H1 (cell line): ENCODE measurements around the gene KBTBD13. TPM values are rescaled to one million over a fixed set of nuclear protein-coding genes. Genes with fewer than 3 reads are reported as not detected.

Experiments
- CTCF ChIA-PET: fragments of 300-600 bp; sonication (Branson Sonifier 250); formaldehyde crosslinking; loops from one replicate; lab custom pipeline; 2021; ENCODE audit not compliant: partially characterized antibody; lab: Charles Lee
- POLR2A ChIA-PET: fragments of 300-600 bp; sonication (Branson Sonifier 250); formaldehyde crosslinking; loops from one replicate; lab custom pipeline; 2021; ENCODE audit warnings: inconsistent platforms; ENCODE audit not compliant: partially characterized antibody; lab: Charles Lee
- DNase-seq, 2 experiments: peaks; one replicate each; pipeline versions ENCODE4 v3.0.0 to v3.0.0-alpha.2; 2010 to 2022; ENCODE audit warnings: low spot score in 2 of 2, low read depth in 1 of 2, mixed read lengths in 1 of 2
- FAIRE-seq: peaks from 2 replicates; lab custom pipeline; 2011; peaks lifted over from hg19 to GRCh38; lab: Jason Lieb, UNC
- H2AFZ ChIP-seq: 2 replicates; pipeline ENCODE4 v1.8.1; 2012; ENCODE audit warnings: low read length, inconsistent platforms
- H2AK5ac ChIP-seq: 2 replicates; pipeline ENCODE4 v1.6.1; 2013; ENCODE audit warnings: low read depth, low read length
- H2BK120ac ChIP-seq: replicated peaks from 2 replicates; pipeline ENCODE3; 2013; ENCODE audit warnings: low read depth, low read length, inconsistent platforms
- H2BK12ac ChIP-seq: 2 replicates; pipeline ENCODE4 v1.6.1; 2013; ENCODE audit warnings: low read depth, low read length
- H2BK15ac ChIP-seq: 2 replicates; pipeline ENCODE4 v1.6.1; 2013; ENCODE audit warnings: low read length
- H2BK20ac ChIP-seq: 2 replicates; pipeline ENCODE4 v1.6.1; 2013; ENCODE audit warnings: low read length
- H2BK5ac ChIP-seq: 2 replicates; pipeline ENCODE4 v1.6.1; 2013; ENCODE audit warnings: low read depth, low read length
- H3K14ac ChIP-seq: 2 replicates; pipeline ENCODE4 v1.6.1; 2013; ENCODE audit warnings: inconsistent platforms; ENCODE audit not compliant: insufficient read length
- H3K18ac ChIP-seq: 2 replicates; pipeline ENCODE4 v1.6.1; 2013; ENCODE audit warnings: low read length; ENCODE audit errors: extremely low read depth
- H3K23ac ChIP-seq: 2 replicates; pipeline ENCODE4 v1.6.1; 2013; ENCODE audit warnings: inconsistent platforms; ENCODE audit not compliant: insufficient read length
- H3K23me2 ChIP-seq: 2 replicates; pipeline ENCODE4 v1.6.1; 2013; ENCODE audit warnings: low read depth, low read length
- H3K27ac ChIP-seq: 2 replicates; pipeline ENCODE4 v1.6.1; 2011; ENCODE audit warnings: low read depth, low read length, inconsistent platforms
- H3K27me3 ChIP-seq, 4 experiments: replicated peaks in 1 of 4; 1 replicate in 1 of 4; 2 replicates in 3 of 4; pipeline versions ENCODE4 v1.6.1 to v1.8.1; 2011 to 2013; ENCODE audit warnings: low read length in 3 of 4, mild to moderate bottlenecking in 3 of 4, inconsistent platforms in 2 of 4, mixed read lengths in 2 of 4, moderate library complexity in 1 of 4; ENCODE audit not compliant: control insufficient read depth in 3 of 4, insufficient read depth in 3 of 4; ENCODE audit errors: extremely low read depth in 1 of 4
- H3K36me3 ChIP-seq, 4 experiments: 2 replicates each; pipeline versions ENCODE4 v1.6.1 to v1.8.1; 2011 to 2013; ENCODE audit warnings: mild to moderate bottlenecking in 4 of 4, low read length in 3 of 4, moderate library complexity in 2 of 4, control low read depth in 1 of 4, inconsistent platforms in 1 of 4; ENCODE audit not compliant: insufficient read depth in 4 of 4, control insufficient read depth in 2 of 4
- H3K4ac ChIP-seq: replicated peaks from 2 replicates; pipeline ENCODE3; 2013; ENCODE audit warnings: low read length, low read depth, mixed read lengths, inconsistent platforms; ENCODE audit not compliant: insufficient read length
- H3K4me1 ChIP-seq, 4 experiments: replicated peaks in 1 of 4; 1 replicate in 1 of 4; 2 replicates in 3 of 4; pipeline versions ENCODE4 v1.6.1 to v1.8.1; 2011 to 2013; ENCODE audit warnings: low read length in 3 of 4, inconsistent platforms in 2 of 4, mixed read lengths in 1 of 4; ENCODE audit not compliant: insufficient read depth in 4 of 4, control insufficient read depth in 3 of 4
- H3K4me2 ChIP-seq, 2 experiments: 2 replicates each; pipeline versions ENCODE4 v1.6.1 to v1.8.1; 2011 to 2013; ENCODE audit warnings: low read depth in 2 of 2, low read length in 2 of 2, control low read depth in 1 of 2, inconsistent platforms in 1 of 2, mild to moderate bottlenecking in 1 of 2; ENCODE audit not compliant: insufficient read depth in 1 of 2
- H3K4me3 ChIP-seq, 4 experiments: fragments of 200-600, 300-600 bp in 1 of 4; sonication (generic), shearing (Covaris generic), sonication (Bioruptor Twin) in 1 of 4; 2 replicates each; pipeline versions ENCODE4 v1.5.1 to v1.8.1; 2011 to 2016; ENCODE audit warnings: low read length in 4 of 4, low read depth in 3 of 4, control low read depth in 2 of 4, inconsistent platforms in 2 of 4, mild to moderate bottlenecking in 2 of 4, mixed read lengths in 1 of 4, moderate library complexity in 1 of 4; ENCODE audit not compliant: insufficient read depth in 2 of 4; ENCODE audit errors: extremely low read depth in 1 of 4
- H3K56ac ChIP-seq: replicated peaks from 2 replicates; pipeline ENCODE3; 2013; ENCODE audit warnings: low read depth, mild to moderate bottlenecking, mixed read lengths, low read length, inconsistent platforms; ENCODE audit not compliant: insufficient read length
- H3K79me1 ChIP-seq: 2 replicates; pipeline ENCODE4 v1.6.1; 2013; ENCODE audit warnings: low read depth, low read length, control low read depth
- H3K79me2 ChIP-seq, 2 experiments: 2 replicates each; pipeline versions ENCODE4 v1.6.1 to v1.8.1; 2012 to 2013; ENCODE audit warnings: low read length in 2 of 2, mild to moderate bottlenecking in 2 of 2, inconsistent platforms in 1 of 2; ENCODE audit not compliant: insufficient read depth in 2 of 2, control insufficient read depth in 1 of 2
- H3K9ac ChIP-seq, 4 experiments: replicated peaks in 1 of 4; 1 replicate in 1 of 4; 2 replicates in 3 of 4; pipeline versions ENCODE4 v1.6.1 to v1.8.1; 2011 to 2013; ENCODE audit warnings: low read depth in 3 of 4, low read length in 3 of 4, control low read depth in 2 of 4, mild to moderate bottlenecking in 2 of 4, moderate library complexity in 2 of 4, inconsistent platforms in 1 of 4; ENCODE audit errors: extremely low read depth in 1 of 4
- H3K9me3 ChIP-seq, 2 experiments: 2 replicates each; pipeline versions ENCODE4 v1.6.1 to v1.8.1; 2012 to 2013; ENCODE audit warnings: mild to moderate bottlenecking in 2 of 2, moderate library complexity in 2 of 2, control low read depth in 1 of 2, inconsistent platforms in 1 of 2, low read depth in 1 of 2, low read length in 1 of 2, mixed read lengths in 1 of 2; ENCODE audit not compliant: insufficient read depth in 2 of 2
- H4K20me1 ChIP-seq, 2 experiments: replicated peaks in 1 of 2; 2 replicates each; pipeline versions ENCODE3 to v1.8.1; 2011 to 2013; ENCODE audit warnings: inconsistent platforms in 2 of 2, low read length in 2 of 2, mild to moderate bottlenecking in 1 of 2; ENCODE audit not compliant: insufficient read depth in 2 of 2, control insufficient read depth in 1 of 2
- H4K5ac ChIP-seq: 2 replicates; pipeline ENCODE4 v1.6.1; 2013; ENCODE audit warnings: low read length, low read depth, mixed read lengths, inconsistent platforms; ENCODE audit not compliant: insufficient read length
- H4K8ac ChIP-seq: 2 replicates; pipeline ENCODE4 v1.8.0; 2013; ENCODE audit warnings: mild to moderate bottlenecking, moderate library complexity, low read length, inconsistent platforms; ENCODE audit not compliant: insufficient read depth; ENCODE audit errors: extremely low read depth
- H4K91ac ChIP-seq: replicated peaks from 2 replicates; pipeline ENCODE3; 2013; ENCODE audit warnings: low read length, mixed read lengths, inconsistent platforms; ENCODE audit not compliant: insufficient read length
- CHD2 ChIP-seq: IDR thresholded peaks from 2 replicates; pipeline ENCODE4 v1.6.1; 2012; ENCODE audit warnings: low read length, improper control_type of control experiment
- CTCF ChIP-seq, 3 experiments: IDR thresholded peaks; 1 replicate in 2 of 3; 2 replicates in 1 of 3; pipeline versions ENCODE4 v1.5.1 to v1.6.1; 2011; ENCODE audit warnings: low read length in 3 of 3, mild to moderate bottlenecking in 3 of 3, inconsistent platforms in 2 of 3, low read depth in 1 of 3, moderate library complexity in 1 of 3; ENCODE audit not compliant: insufficient read depth in 1 of 3; ENCODE audit errors: control extremely low read depth in 1 of 3
- GTF2F1 ChIP-seq: IDR thresholded peaks from 2 replicates; pipeline ENCODE4 v1.6.1; 2012; ENCODE audit warnings: low read depth, low read length, improper control_type of control experiment, borderline replicate concordance
- POLR2A ChIP-seq, 2 experiments: IDR thresholded peaks; 1 replicate in 1 of 2; 2 replicates in 1 of 2; pipeline ENCODE4 v1.6.1; 2011; ENCODE audit warnings: low read depth in 2 of 2, low read length in 2 of 2, mild to moderate bottlenecking in 2 of 2; ENCODE audit errors: control extremely low read depth in 1 of 2
- RAD21 ChIP-seq, 2 experiments: IDR thresholded peaks in 1 of 2; conservative IDR thresholded peaks in 1 of 2; 2 replicates each; pipeline ENCODE4 v1.6.1; 2011; ENCODE audit warnings: low read depth in 2 of 2, low read length in 2 of 2, improper control_type of control experiment in 1 of 2, inconsistent platforms in 1 of 2, mild to moderate bottlenecking in 1 of 2, moderate library complexity in 1 of 2
- SIX5 ChIP-seq: IDR thresholded peaks from 2 replicates; pipeline ENCODE4 v1.6.1; 2011; ENCODE audit warnings: mild to moderate bottlenecking, low read depth, low read length
- USF2 ChIP-seq: IDR thresholded peaks from 2 replicates; pipeline ENCODE4 v1.6.1; 2011; ENCODE audit warnings: low read length, improper control_type of control experiment
- YY1 ChIP-seq: IDR thresholded peaks from 2 replicates; pipeline ENCODE4 v1.6.1; 2011; ENCODE audit warnings: low read depth, mild to moderate bottlenecking, low read length
- WGBS, 2 experiments: shearing (Covaris generic) in 1 of 2; methylation state at CpG; one replicate each; pipeline versions ENCODE4 v1.1.6 to v1.1.7; 2013 to 2015; ENCODE audit warnings: low lambda C conversion rate in 2 of 2, mixed read lengths in 2 of 2, inconsistent platforms in 1 of 2, low coverage in 1 of 2, missing lambda C conversion rate in 1 of 2; ENCODE audit not compliant: insufficient replicate concordance in 2 of 2, insufficient coverage in 1 of 2, insufficient read length in 1 of 2; ENCODE audit errors: extremely low coverage in 1 of 2, missing lambda C conversion rate in 1 of 2; 5-methylcytosine and 5-hydroxymethylcytosine counted together
- polyA plus RNA-seq, 7 experiments: library from polyadenylated mRNA; depleted of rRNA in 3 of 7; stranded (reverse) in 5 of 7; unstranded in 2 of 7; fragments of >200 nt in 5 of 7; fragments of 200-250 nt in 2 of 7; gene quantifications; 1 replicate in 5 of 7; 2 replicates in 1 of 7; 4 replicates in 1 of 7; pipeline versions ENCODE4 v1.2.1 to v1.2.3, GENCODE V29; 2011 to 2013; ENCODE audit warnings: missing spikeins in 2 of 7, mixed read lengths in 2 of 7
- total RNA-seq: library from RNA; stranded (reverse); fragmentation: NEBNext Ultra II Directional; extraction: Animal tissue kit (Norgen Biotek cat#: 25700); gene quantifications from 2 replicates; pipeline ENCODE4 v1.2.1, GENCODE V29; 2021

The KBTBD13 gene
- total and polyA plus RNA-seq, 2 of the 8 experiments (the other 6 are each of a cell fraction or from before 2014, with no cell fraction given), result not detected

GRCh38 chr15:65032801-65033537 lies 43.6 kb upstream of the KBTBD13 start:
- H3K14ac ChIP-seq, result no peak overlapping the region
- H3K23me2 ChIP-seq, result no peaks in the 10 kb centered on the region; the same call in 1 of the 2 replicates
- H3K27me3 ChIP-seq, result no peaks in the 10 kb centered on the region
- H2AFZ ChIP-seq, result 0 out of 2 replicates have a peak overlapping the region, but pooled peaks have one; percentile 11
- H2BK15ac ChIP-seq, result peak overlapping the region; percentile 50; the same call in 1 of the 2 replicates
- H2BK5ac ChIP-seq, result no peak overlapping the region
- no peak overlapping the region for H3K4ac ChIP-seq
- H4K8ac ChIP-seq, result no peak overlapping the region
- ChIA-PET POLR2A (interaction anchor here (0.9 kb wide), 1 partner anchor 265 kb away, joined by 3 read pairs; no protein-coding TSS in a partner anchor), CTCF (interaction anchor here (0.6 to 6.5 kb wide), 37 partner anchors 8 to 264 kb away, joined by 3 to 57 read pairs (median 5); partner anchors contain the start of genes KBTBD13, PARP16, RASL12 and SLC51B)
- no peak overlapping the region for H3K4me3 ChIP-seq
- WGBS, 2 experiments, result 37% methylated on average over 13 of the region's 13 CpGs; no CpG with 5 or more reads in 1 of the 2 experiments
- H3K9ac ChIP-seq, result no peak overlapping the region
- H4K5ac ChIP-seq, result no peak overlapping the region
- H4K91ac ChIP-seq, result no peak overlapping the region
- peaks cover 0 to 2% (median 0%) of the 10 kb centered on the region in 4 experiments; a peak in 1 of 7 replicates for H3K4me1 ChIP-seq
- FAIRE-seq (peak; percentile 77), DNase-seq (peak; percentile 70 to 79)
- H3K36me3 ChIP-seq, result no peaks in the 10 kb centered on the region
- no peak overlapping the region for H2BK20ac ChIP-seq
- no peak overlapping the region for H3K27ac ChIP-seq
- H3K4me2 ChIP-seq, result peak overlapping the region in 1 of 2 experiments; percentile 9; a peak in 1 of 4 replicates
- H4K20me1 ChIP-seq, result no peaks in the 10 kb centered on the region
- no peak overlapping the region for H2AK5ac ChIP-seq
- H3K79me1 ChIP-seq, result peaks cover 4% of the 10 kb centered on the region; the same call in 1 of the 2 replicates
- H2BK120ac ChIP-seq, result no peak overlapping the region
- H3K18ac ChIP-seq, result no peak overlapping the region; the same call in 1 of the 2 replicates
- no peak overlapping the region for H3K23ac ChIP-seq
- H2BK12ac ChIP-seq, result no peak overlapping the region
- H3K79me2 ChIP-seq, result peaks cover 0 to 7% of the 10 kb centered on the region in 2 experiments; a peak in 1 of 4 replicates
- no peak overlapping the region for H3K56ac ChIP-seq
- no peaks in the 10 kb centered on the region for H3K9me3 ChIP-seq
- TF ChIP-seq CTCF (IDR thresholded peaks at IDR 0.05; ENCODE audit: control extremely low read depth in 1 of 3, insufficient read depth in 1 of 3, low read depth in 1 of 3, low read length in 3 of 3) (peak; percentile 95 to 99 (median 97)), YY1 (0 out of 2 replicates have a peak, but pooled peaks have one; percentile 16), CHD2 (no peak), POLR2A (IDR thresholded peaks at IDR 0.05; ENCODE audit: control extremely low read depth in 1 of 2, low read depth in 2 of 2, low read length in 2 of 2) (no peak), RAD21 (IDR thresholded peaks at IDR 0.05 in 1 of 2, conservative IDR thresholded peaks at IDR 0.05 in 1 of 2; ENCODE audit: low read depth in 2 of 2, low read length in 2 of 2) (peak; percentile 90), USF2 (no peak), SIX5 (no peak), GTF2F1 (no peak)
